Measurements from ENCODE around the gene PNPLA1.

Gene PNPLA1

DNA sequence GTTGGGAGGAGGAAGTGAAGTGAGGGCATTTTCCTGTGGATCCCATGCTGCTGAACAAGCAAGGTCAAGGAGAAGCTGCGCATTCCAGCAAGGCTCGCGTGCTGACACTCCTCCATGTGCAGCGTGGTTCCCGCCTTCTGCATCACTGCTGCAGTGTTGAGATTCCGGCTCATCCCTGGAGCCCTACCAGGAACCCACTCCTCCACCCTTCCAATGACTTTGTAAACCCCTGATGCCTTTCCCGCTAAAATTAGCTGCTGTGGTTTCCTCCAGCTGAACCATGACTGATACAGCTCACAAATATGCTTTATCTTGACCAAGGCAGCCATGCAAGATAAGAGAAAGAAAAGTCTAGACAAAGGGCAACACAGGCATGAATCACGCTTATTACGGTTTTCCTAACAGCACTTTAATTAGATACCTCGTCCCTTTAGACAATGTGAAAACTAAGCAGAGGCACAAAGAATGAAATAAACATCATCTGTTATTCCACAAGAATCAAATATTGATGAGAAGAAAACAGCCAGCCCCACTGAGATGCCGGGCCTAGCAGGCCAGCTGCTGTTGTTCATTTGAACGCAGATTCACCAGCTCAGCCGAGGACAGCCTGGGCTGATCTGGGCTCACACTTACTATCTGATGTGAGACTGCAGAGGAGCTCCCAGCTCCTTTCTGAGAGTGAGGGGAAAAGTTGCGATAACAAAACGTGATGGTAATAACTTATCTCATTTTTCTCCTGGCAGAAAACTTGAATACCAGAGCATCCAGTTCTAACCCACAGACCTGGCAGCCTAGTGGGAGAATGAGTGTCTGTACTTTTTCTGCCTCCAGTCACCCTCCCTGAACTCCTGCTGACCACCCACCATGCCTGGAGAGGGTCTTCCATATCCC is 81.1 kb downstream of the PNPLA1 start:
- DNase-seq (ENCODE audit: insufficient read length, low spot score), result no peak
- no peak for FAIRE-seq

GRCh38 chr6:36352477-36353157 is 82.8 kb downstream of the PNPLA1 start:
- no peak for FAIRE-seq
- DNase-seq (ENCODE audit: insufficient read length, low spot score), result no peak

GRCh38 chr6:36353411-36353915 is 83.6 kb downstream of the PNPLA1 start:
- FAIRE-seq, result no peak
- no peak for DNase-seq (ENCODE audit: insufficient read length, low spot score)

- FAIRE-seq (no peak), DNase-seq (ENCODE audit: insufficient read length, low spot score) (no peak)
These were observed 86.0 kb downstream of the PNPLA1 start for GRCh38 chr6:36355819-36356218.

DNA sequence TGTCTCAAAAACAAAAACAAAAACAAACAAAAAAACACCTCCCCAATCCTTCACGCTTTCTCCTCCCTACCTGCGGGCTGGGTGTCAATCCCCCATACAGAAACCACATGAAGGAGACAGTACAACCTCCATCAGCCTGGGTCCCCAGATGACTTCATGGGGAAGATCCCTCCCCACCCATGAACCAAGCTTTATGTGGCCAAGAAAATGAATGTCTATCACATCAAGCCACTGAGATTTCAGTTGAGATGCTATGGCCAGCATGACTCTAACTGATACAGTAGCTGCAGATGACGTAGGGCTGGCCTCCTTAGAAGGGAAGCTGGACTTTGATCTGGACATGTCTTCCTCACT is 88.0 kb downstream of the PNPLA1 start:
- no peak for DNase-seq (ENCODE audit: insufficient read length, low spot score)
- FAIRE-seq, result no peak

All from GM19239 (cell line).